GM19043 (cell line): Measurements from ENCODE around the gene GIGYF1.
"Not testable (repeated sequence)": the region's sequence is repeated elsewhere in the genome, so short reads cannot be mapped to it uniquely, and the experiment has no call there.

Experiments used
- ATAC-seq: cut with Tn5 transposase; IDR thresholded peaks from one replicate; pipeline ENCODE4 v1.9.1; 2021; ENCODE audit warnings: low read depth; ENCODE audit not compliant: unreplicated experiment

The GIGYF1 gene

GRCh38 chr7:100673942-100674410 is 20.1 kb downstream of the GIGYF1 start:
- ATAC-seq, result no peak

DNA sequence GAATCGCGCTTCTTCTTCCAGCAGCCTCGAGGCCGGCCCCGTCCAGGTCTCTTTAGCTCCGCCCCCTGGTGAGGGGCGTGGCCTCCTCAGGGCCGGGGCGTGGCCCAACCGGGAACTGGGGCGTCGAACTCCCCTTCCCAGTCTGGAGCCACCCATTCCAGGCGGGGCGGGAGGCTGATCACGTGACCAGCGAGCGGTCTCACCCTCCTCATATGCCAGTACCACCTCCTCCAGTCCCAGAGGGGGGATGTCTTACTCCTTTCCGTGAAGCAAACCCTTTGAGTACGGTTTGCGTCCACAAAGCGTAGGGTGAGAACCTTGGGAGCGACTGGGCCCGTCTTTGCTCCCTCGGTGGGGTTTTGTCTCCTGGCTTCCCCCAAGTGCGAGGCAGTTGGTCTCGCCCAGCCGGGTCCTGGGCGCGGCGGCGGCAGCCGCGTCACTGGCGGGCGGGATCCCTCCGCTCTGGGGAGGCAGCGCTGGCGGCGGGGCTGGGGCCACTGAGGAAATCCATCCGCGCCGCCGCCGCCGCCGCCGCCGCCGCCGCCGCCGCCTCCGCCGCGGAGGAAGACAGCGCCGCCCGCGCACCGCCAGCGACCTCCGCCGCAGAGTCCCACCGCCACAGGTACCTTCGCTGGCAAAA is 20.6 kb downstream of the GIGYF1 start, which contains the start of gene GNB2:
Gene GNB2 (plus strand): TSS at position 439 of the 640 bp plus-strand sequence. CDS start 2,526 bp downstream, outside the sequence.
- ATAC-seq, result peak; percentile 59

DNA sequence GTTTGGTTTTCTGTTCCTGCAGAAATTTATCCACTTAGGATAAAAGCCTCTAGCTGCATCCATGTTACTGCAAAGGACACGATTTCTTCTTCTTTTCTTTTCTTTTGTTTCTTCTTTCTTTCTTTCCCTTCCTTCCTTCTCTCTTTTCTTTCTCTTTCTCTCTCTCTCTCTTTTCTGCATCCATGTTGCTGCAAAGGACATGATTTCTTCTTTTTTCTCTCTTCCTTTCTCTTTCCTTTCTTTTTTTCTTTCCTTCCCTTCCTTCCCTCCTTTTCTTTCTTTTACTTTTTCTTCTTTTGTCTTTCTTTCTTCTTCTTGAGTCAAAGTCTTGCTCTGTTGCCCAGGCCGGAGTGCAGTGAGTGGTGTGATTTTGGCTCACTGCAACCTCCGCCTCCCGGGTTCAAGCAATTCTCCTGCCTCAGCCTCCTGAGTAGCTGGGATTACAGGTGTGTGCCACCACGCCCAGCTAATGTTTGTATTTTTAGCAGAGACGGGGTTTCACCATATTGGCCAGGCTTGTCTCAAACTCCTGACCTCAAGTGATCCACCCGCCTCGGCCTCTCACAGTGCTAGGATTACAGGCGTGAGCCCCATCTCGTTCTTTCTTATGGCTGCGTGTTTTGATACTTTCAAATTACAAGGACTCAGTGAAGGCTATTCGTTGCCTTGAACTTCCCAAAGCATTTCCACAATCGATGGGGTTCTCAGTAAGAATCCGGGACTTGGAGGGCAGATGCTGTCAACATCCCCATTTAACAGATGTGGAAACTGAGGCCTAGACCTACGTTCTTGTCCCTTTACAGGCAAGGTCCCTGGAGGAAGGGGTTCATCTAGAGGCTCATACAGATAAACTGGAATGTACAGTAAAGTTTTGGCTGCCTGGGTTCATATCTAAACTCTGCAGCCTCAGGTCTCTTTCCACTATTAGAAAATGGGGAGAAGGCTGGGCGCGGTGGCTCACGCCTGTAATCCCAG is 22.4 kb downstream of the GIGYF1 start:
- ATAC-seq, result no peak

- ATAC-seq, result no peak
Measured at GRCh38 chr7:100670074-100670473, 24.0 kb downstream of the GIGYF1 start.

- not testable (repeated sequence) for ATAC-seq
Measured at GRCh38 chr7:100669106-100669505, 24.9 kb downstream of the GIGYF1 start.

DNA sequence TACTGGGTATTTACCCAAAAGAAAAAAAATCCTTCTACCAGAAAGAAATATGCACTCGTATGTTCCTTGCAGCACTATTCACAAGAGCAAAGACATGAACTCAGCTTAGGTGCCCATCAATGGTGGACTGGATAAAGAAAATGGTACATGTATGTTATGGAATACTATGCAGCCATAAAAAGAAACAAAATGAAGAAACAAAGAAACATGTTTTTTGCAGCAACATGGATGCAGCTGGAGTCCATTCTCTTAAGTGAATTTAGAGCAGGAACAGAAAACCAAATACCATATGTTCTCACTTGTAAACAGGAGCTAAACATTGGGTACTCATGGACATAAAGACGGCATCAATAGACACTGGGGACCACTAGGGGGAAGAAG is 26.0 kb downstream of the GIGYF1 start:
- ATAC-seq, result no peak

DNA sequence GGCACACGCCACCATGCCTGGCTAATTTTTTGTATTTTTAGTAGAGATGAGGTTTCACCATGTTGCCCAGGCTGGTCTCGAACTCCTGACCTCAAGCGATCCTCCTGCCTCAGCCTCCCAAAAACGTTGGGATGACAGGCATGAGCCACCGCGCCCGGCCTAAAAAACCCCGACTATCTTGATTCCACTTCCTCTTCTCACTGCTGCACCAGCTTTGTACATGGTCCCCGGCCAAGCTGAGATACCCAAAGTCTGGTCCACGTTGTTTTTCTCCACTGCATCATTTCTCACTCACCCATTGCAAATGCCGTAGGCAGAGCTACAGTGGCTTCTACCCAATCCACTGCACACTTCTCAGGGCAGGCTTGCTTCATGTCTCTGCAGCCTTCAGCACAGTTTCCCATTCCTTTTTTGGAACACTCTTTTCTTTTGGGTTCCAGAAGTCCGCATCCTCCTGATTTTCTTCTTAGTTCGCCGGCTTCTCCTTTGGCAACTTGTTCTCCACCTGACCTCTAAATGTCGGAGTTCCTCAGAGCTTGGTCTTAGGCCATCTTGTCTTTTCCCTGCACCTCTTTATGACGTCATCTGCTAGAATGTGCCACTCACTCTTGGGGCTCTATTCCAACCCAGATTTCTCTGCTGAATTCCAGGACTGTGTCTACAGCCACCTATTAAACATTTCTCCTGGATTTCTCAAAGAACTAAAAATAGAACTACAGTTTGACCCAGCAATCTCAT is 26.6 kb downstream of the GIGYF1 start:
- ATAC-seq, result no peak

DNA sequence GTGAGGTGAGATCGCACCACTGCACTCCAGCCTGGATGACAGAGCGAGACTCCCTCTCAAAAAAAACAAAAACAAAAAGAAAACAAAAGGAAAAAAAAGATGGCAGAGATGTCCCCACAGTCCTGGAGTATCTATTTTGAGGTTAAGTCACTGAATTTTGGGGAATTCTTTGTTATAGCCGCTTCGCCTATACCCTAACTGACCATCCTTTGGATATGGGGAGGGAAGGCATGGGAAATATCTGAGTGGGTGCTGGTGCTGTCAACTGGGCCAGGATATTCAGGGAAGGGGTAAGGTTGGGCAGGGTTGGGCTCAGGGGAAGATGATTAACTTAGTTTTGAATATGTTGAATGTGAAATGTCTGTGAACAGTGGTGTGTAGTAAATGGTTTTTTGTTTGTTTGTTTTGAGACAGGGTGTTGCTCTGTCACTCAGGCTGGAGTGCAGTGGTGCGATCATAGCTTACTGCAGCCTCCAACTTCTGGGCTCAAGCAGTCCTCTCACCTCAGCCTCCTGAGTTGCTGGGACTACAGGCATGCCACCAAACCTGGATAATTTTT is 28.8 kb downstream of the GIGYF1 start:
- ATAC-seq, result no peak

GRCh38 chr7:100662194-100662776 is 31.8 kb downstream of the GIGYF1 start:
- not testable (repeated sequence) for ATAC-seq

DNA sequence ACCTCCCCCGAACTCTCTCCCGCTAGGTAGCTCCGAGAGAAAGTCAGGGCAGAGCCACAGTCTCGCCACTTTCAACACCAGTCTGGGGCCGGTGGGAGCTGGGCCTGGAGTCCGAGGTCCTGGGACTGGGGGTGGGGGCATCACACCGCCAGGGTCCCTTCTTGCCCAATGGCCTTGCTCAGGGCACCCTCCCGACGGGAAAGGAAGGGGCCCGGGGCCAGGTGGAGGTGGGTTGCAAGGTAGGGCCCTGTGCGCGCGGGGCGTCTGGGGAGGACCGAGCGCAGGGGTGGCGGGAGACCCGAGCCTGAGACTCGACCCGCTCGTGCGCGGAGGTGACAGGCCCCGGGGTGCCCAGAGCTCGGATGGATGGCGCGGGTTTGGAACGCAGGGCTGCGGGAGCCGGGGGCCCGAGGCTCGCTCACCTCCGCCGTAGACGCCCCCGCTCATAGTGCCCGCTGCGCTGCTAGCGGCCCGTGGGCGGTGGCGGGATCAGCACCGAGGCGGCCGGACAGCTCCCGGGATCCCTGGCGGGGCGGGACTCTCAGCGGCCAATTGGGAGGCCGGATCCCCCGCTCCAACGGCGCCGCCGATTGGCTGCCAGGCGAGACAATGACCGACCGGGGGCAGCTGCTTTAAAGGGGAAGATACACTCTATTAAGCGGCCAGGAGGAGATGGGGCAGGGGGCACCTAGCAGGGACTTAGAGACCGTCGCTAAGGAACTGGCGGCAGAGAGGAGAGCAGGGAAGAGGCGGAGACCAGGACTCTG is 38.0 kb downstream of the GIGYF1 start, which contains the start of gene ACTL6B:
Gene ACTL6B (minus strand): TSS at position 541 of the 767 bp plus-strand sequence. CDS start 94 bp downstream, at position 447.
- no peak for ATAC-seq

GRCh38 chr7:100654908-100655831 is 38.9 kb downstream of the GIGYF1 start:
- ATAC-seq, result no peak

DNA sequence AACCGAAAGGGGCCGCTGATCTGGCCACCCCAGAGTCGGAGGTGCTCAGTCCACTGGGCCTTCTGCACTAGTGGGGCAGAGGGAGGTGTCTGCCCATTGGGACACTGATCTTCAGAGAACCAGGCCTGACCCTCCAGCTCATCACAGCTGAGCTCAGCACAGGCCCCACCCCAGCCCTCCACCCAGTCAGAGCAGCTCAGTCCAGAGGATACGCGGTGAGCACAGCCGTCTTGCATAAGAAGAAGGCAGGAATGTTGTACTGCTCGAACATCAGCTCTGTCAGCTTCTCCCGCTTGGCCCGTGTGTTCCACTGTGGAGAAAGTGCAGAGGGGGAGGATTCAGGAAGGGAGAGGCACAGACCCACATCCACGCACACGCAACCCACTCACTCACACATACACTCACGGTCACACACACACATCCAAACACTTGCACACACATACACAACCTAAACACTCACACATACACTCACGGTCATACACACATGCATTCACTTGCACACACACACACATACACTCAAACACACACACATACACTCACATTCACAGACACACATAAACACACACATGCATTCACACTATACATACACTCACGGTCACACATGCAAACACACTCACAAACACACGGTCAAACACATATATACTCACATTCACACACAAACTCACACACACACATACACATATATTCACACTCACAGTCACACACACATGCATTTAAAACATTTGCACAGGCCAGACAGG is 44.1 kb downstream of the GIGYF1 start:
- no peak for ATAC-seq

- no peak for ATAC-seq
Measured at GRCh38 chr7:100642534-100642907, 51.5 kb downstream of the GIGYF1 start.

DNA sequence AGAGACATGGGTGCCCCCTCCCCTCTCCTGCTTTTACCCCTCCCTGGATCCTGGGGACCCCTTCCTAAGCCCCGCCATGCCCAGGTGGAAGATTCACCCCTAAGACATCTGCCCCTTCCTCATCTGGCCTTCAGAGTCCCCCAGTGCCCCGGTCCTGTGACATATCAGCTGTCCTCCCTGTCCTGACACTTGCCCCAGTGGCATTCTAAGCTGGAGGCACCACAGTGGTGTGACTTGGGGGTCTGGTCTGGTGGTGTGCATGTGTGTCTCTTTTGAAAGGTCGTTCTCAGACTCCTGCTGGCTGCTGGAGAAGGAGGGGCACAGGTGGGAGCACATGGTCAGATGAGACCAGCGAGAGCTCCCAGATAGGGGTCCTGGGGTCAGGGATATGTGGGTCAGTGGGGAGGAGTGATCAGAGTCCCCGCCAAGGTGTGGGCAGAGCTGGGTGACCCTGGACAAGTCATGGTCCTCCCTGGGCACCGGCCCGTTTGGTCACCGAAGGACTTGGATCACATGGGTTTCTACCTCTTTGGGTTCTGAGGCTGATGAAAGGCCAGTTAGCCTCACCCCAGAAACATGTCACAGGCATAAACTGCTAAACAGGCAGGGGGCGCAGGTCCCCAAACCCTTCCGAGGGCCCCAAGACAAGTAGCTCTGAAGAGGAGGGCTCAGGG is 52.1 kb downstream of the GIGYF1 start:
- ATAC-seq, result no peak

GRCh38 chr7:100641463-100641859 is 52.6 kb downstream of the GIGYF1 start, which contains the start of gene TFR2:
Gene TFR2 (minus strand): TSS chr7:100641552. CDS start chr7:100641509, 43 bp downstream.
- ATAC-seq, result no peak

DNA sequence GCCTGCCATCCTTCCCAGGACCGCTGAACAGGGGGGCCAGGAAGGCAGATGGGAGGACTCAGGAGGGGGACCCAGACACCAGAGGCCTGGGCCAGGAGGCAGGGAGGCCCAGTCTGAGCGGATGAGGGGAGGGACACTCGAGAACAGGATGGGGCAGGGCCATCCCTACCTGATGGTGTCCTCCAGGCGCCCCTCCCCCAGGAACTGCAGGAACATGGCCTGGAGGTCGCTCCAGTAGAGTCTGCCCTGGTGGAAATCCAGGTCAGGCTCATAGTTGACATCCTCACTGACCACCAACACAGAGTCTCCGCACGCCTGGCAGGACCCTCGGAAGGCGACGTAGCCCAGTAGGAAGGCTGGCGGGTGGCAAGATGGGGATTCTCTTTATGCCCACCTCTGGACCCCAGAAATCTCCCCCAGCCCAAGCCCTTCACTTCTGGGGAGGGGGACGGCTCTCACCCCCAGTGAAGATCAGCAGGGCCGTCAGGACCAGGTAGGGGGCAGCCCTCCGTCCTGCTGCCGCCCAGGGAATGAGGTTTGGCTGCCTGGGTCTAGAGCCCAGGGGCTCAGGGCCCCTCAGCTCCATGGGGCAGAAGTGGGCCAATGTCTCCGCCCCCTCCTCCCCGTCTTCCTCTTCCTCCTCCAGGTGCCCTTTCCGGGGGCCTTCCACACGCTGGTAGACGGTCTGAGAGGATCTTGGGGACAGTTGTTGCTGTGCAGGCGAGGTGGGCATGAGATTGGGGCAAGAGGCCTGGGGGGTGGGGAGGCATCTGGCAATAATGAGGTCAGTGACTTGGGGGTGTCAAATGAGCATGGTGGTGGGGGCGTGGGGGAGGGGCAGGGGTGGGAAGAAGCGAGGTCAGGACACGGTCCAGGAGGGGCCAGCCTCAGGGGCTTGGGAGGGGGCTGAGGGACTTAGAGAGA is 53.3 kb downstream of the GIGYF1 start:
- ATAC-seq, result no peak
